Midbrain (tissue), 1 donor: ENCODE results near the gene ELAVL2.

Experiments used
- DNase-seq: peaks from one replicate; lab custom pipeline; 2025; lab: John Stamatoyannopoulos, UW

Gene ELAVL2

GRCh38 chr9:23826120-23826629 is at the start of gene ELAVL2:
Gene ELAVL2, minus strand, starts transcription at chr9:23826240. Its CDS starts 64,006 bp downstream, at chr9:23762234.
- DNase-seq, result peak; percentile 90

GRCh38 chr9:23858234-23858633 is 32.2 kb upstream of the ELAVL2 start:
- no peak for DNase-seq

- no peak for DNase-seq
Measured at GRCh38 chr9:23855873-23856604, 30.0 kb upstream of the ELAVL2 start.

- no peak for DNase-seq
Measured at GRCh38 chr9:23850690-23851629, 24.9 kb upstream of the ELAVL2 start.

- no peak for DNase-seq
Measured at GRCh38 chr9:23850242-23850689, 24.2 kb upstream of the ELAVL2 start.

- no peak for DNase-seq
Measured at GRCh38 chr9:23849379-23850035, 23.5 kb upstream of the ELAVL2 start.

GRCh38 chr9:23842565-23843129 is 16.6 kb upstream of the ELAVL2 start:
- no peak for DNase-seq

DNA sequence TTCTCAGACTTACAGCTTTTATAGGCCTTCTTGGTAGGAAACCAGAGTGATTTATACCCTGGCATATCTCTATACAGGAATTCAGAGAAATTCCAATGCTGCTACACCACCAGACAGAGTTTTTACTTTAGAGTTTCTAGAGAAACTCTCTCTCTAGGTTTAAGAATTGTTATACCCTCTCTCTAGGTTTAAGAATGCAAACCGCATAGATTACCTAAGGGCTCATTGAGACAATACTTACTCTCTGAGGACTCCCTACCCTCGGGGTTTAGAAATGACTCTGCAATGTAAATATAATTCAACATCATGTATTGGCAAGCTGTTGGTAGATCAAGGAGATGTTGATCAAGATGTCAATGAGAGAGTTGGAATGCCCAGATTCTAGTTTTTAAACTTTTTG is 15.3 kb upstream of the ELAVL2 start:
- DNase-seq, result no peak

DNA sequence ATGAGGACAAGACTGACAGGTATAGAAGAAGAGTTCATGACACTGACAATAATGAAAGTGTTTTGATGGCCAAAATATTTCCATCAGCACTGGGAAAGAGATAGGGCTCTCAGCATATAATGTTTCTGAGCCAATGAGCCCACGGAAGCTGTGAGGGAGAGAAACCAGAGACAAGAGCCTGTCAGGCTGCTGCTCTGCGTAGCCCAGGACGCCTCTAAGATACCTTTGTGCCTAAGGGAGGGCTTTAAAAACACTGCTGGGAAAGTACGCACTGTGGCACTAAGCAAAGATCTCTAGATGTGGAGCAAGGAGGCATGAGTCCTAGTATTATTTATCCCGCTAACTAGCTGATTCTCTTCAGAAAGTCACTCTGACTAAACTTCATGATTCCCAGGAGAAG is 11.0 kb upstream of the ELAVL2 start:
- DNase-seq, result no peak

DNA sequence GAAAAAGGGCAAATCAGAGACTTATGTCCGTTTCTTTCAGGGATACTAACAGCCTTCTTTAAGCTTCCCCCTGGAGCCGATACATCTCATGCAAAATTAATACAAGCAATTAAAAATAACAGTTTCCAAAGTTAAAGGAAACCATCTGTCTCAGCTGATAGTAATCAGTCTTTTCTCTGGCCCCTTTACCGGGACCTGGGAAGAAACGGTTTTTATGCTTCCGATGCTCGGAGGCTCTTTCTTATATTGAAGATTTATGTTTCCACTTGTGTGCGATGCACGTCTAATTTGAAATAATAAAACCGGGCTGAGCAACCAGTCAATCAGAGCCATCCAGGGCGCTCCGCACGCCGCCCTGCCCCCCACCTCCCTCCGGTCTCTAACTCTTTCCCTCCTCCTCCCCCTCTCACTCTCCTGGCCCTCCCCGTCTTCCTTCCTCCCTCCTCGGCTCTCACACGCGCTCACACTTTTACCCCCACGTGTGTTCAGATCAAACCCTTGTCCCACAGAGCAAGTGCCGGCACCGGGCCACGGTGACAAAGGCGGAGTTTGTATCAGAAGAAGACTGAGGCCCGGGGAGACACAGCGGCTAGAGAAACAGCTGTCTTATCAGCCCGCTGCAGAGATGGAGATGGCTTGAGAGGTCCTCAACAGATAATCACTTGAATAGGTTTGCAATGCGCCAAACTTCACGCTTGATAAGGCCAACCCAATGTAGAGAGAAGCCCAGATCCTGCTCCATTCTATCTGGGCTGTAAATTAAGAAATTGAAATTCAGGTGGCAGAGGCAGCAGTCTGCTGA is 5.1 kb upstream of the ELAVL2 start:
- no peak for DNase-seq

- DNase-seq, result no peak
Measured at GRCh38 chr9:23830476-23830805, 4.4 kb upstream of the ELAVL2 start.

- no peak for DNase-seq
Measured at GRCh38 chr9:23829580-23830475, 3.8 kb upstream of the ELAVL2 start.

DNA sequence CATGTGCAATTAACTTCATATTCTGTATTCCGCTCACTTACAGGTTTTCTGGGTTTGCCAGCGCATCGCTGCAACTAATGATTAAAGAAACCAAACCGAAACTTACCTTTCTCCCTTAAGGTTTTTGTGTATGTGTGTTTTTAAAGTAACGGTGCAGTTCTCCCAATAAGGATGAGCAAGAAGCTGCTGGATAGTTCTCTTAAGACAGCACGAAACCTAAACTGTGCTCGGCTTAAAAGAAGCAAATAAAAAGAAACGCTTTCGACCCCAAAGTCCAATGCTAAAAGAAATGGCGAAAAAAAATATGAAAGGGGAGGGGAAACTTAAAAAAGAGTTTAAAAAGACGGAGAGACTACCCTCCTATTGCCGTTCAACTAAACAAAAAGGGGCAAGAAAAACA is 340 bp downstream of the ELAVL2 start:
- DNase-seq, result no peak

DNA sequence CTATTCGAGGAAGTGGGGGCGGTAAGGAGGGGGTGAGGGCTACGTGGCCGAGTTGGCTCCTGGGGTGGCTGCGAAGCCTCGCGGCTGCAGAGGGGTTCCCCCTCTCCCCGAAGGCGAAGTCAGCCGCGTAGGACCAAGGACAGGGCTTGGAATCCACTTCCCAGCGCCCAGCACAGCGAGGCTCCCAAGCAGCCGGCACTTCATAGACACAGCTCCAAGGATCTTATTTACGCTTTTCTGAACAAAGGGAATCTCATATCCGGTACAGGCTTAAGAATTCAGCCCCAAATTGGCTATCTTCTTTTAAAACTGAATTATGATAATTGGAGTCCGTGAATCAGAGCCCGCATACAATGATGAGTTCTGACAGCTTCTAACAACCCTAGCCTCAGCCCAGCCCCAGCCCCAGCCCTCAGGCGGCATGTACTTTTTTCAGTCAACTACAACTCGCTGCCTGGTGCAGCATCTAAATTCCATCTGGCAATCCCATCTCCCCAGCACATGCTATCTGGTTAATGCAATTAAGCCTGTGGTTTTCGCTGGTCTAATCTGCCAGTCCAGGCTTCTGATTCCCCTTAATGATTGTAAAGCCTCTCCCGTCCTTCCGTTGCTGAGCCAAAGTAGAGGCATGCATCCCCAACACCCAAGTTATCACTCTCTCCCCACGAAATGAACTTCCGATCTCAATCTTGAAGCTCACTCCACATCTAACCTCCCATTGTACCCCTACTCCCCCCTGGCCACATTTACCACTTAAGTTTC is 1.0 kb downstream of the ELAVL2 start:
- peak; percentile 23 for DNase-seq

GRCh38 chr9:23823986-23824829 is 1.8 kb downstream of the ELAVL2 start:
- no peak for DNase-seq

DNA sequence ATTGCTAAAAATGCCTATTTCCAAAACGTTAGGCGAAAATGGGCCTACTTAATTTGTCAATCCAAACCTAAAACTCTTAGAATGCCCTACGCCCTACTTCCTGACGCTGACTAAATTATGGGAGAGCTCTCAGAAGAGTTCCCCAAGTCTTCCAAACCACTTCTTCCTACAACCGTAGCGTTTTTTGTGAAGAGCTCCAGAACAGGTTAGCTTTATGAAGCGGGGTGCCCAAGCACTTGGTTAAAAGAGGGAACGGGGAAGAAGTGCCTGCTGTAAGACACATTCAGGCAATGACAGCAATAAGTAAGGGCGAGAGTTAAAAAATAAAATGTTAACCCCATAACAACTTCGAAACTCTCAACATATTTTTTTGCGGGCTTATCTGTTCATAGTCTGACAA is 2.8 kb downstream of the ELAVL2 start:
- no peak for DNase-seq

DNA sequence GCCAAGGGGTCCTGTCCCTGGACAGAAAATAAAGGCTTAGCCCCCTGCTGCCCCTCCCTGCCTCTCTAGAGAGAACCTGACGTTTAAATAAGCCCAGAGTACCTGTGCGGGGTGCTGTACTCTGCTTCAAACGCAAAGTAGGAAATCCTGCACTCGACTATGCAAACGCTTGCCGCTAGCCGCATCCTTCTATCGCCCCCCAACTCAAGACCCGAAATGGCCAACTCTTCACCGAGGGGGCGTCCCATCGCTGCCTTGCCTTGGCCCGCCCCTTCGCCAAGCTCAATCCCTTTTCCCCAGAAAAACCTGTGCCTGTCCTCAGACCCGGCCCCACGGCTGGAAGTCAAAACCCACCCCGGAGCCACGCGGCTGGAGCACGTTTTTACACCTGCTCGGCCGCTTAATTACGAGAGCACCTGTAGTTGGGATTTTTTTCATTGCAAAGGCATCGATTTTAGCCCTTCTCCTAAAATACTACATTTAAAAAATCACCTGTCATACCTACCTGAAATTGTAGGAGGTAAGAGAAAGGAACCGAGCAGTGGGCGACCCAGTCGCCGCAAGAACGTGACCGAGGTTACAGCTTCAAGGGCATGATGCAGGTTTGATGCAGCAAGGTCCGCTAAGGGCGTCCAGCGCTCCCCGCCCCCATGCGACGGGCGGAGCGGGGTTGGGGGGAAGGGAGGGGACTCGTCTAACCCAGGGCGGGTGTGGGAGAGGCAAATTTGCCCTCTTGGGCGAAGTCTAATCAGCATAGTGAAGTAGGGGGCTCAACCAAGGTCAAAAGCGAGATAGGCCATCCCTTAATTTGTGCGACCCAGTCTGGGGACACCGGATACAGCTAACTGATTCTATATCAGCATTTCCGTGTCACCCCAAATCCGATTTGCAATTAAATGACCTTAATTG is 3.5 kb downstream of the ELAVL2 start:
- DNase-seq, result no peak
